COLO668 (cell line): ENCODE results near the gene SATB2.

Source experiments
- DNase-seq: peaks from one replicate; lab custom pipeline; 2025; ENCODE audit not compliant: unreplicated experiment; lab: John Stamatoyannopoulos, UW

Gene SATB2

DNA sequence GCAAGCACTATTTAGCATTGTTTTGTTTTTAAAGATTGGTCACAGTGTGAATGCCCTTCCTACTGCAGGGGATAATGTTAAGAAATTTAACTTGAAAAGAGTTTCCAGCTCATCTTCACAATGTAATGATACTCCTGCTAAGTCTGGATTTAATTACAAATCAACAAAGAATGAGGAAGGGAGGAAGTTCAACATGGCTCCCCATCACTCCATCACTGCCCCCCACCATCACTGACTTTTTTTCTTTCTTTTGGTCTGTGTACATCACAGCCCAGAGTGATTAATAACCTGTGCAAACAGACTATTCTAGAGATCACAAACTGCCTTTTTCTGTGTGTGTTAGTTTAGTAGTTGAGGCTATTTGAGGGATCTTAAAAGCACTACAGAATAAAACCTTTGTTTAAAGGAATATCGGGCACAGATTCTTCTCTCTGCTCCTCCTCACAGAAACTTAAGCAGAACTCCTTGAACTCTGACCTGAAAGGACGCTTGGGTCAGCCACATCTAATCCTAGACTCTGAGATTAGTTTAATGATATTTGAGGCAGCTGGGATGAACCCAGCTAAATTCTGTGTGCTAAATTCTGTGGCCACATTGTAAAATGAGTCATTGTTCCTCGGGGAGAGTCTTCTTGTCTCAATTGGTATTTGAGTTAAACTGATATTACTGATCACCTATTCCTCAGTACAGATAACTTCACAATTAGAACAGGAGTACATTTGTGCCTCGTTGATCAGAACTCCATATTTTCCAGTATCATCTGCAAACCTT, 47.8 kb downstream of the SATB2 start:
- no peak for DNase-seq

- no peak for DNase-seq
These were observed 50.3 kb downstream of the SATB2 start for GRCh38 chr2:199407421-199407820.

GRCh38 chr2:199405241-199405640, 52.5 kb downstream of the SATB2 start:
- DNase-seq, result no peak

DNA sequence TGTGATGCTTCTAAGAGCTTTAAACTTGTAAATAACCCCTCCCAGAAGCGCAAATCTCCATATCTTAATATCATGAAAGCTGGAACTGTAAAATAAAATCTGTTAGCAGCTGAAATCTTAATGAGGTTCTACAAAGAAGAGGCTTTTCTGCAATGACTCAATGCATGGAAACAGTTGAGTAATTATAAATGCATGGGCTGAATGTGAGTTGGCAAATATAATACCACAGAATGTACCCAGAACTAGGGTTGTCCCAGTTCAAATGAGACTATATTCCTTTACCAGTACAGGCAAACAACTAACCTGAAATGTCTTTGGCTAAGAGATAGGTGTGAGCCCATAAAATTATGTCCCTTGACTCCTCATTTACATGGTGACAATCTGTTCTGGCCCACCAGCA, 52.9 kb downstream of the SATB2 start:
- DNase-seq, result no peak

GRCh38 chr2:199395311-199395710, 62.4 kb downstream of the SATB2 start:
- no peak for DNase-seq

GRCh38 chr2:199392363-199392762, 65.4 kb downstream of the SATB2 start:
- no peak for DNase-seq

- DNase-seq, result no peak
These were observed 68.9 kb downstream of the SATB2 start for GRCh38 chr2:199388728-199389268.

DNA sequence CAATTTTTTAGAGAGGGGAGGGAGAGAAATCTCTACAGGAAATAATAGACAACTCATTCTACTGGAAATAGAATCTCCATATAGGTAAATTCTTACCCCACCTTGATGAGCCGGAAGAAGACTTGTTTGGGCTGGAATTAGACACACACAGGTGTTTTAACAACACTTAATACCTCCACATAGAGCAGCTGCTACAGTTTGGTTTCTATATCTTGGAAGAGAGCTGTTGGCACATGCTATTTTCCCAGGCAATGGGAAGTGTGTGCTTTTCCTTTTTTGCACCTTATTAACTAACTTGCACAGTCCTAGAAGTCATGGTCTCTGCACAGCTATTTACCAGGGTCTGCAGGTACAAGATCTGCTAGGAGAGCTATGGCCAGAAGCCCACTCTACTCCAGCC, 73.7 kb downstream of the SATB2 start:
- DNase-seq, result no peak

GRCh38 chr2:199383021-199383420, 74.7 kb downstream of the SATB2 start:
- DNase-seq, result no peak

- no peak for DNase-seq
These were observed 75.6 kb downstream of the SATB2 start for GRCh38 chr2:199382091-199382490.

DNA sequence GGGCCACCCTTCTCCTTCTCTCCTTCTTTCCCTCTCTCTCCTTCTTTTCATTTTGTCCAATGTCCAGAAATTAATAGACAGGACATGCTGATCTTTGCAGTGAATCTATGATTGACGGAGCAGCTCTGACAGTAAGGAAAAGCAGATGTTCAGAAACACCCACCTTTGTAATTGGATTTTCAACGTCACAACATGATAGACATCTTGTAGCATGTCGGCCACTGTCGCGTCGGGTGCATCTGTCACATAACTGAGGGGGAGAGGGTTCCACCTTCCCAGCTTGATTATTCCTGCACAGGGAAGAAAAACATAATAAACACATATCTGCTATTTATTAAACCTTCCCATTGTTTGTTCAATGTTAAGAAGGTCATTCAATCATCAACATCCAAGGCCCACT, 76.2 kb downstream of the SATB2 start:
- DNase-seq, result no peak

DNA sequence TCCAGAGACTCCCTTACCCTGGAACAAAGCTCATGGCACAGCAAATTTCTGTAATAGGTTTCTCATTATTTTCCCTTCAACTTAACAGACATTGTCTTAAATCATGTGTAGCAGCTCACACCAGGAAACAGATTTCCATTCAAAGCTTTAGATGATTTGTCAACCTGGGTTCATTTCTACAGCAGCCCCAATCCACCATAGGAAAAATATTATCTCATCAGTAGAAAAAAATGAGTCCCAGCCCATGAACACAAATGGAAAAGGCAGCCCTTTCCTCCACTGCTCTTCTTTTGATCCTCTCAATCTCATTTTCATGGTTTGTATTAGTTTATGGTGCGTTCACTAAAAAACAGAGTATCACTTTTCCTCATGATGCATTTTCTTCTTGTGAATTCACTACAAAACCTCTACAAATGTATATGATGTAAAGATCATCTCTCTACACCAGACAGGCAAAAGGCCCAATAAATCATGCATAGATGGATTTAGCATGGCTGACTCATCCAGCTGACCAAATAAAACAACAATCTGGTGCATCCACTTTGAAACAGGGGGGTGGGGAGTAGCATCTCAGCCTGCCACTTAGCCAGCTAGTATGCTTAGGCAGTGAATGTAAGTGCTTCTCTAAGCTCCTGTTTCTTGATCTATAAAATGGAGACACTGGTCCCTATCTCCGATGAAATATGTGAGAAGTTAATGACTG, 78.6 kb downstream of the SATB2 start:
- DNase-seq, result peak; percentile 43

GRCh38 chr2:199370150-199370780, 87.5 kb downstream of the SATB2 start:
- DNase-seq, result no peak

- peak; percentile 9 for DNase-seq
These were observed 91.3 kb downstream of the SATB2 start for GRCh38 chr2:199366406-199366805.

DNA sequence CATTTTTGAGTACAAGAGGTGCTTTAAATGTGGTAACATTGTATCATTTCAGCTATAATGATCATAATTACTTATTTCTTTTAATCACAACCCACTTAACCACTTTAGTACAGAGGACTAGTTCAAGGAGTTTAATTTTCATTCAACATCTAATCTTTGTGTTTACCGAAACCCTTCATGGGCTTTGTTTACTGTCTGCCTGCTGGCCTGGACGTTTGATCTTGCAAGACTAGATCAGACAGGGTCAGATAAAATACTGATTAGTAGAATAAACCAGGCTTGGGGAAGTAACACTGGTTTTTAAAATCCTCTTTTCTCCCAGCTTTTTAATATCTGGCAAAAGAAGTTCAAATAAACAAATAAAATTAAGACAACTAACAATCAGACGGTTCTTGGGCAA, 93.6 kb downstream of the SATB2 start:
- DNase-seq, result no peak

DNA sequence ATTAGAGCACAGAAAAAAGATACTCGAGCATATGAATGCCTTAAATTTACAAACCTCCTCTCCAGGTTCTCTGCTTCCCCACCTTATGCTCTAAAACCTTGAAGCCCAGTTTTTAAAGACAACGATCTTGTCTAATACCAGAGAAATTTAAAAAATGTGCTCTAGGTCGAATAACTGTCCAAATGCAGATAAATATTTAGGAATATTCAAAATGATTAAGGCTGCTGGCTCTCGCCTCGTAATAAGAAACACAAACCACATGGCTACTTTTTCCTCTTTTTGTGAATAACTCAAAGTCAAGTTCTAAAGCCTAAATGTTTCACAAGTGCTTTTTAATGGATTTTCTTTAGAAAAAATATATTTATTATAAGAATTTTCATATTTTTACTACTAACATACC, 101.3 kb downstream of the SATB2 start:
- no peak for DNase-seq

DNA sequence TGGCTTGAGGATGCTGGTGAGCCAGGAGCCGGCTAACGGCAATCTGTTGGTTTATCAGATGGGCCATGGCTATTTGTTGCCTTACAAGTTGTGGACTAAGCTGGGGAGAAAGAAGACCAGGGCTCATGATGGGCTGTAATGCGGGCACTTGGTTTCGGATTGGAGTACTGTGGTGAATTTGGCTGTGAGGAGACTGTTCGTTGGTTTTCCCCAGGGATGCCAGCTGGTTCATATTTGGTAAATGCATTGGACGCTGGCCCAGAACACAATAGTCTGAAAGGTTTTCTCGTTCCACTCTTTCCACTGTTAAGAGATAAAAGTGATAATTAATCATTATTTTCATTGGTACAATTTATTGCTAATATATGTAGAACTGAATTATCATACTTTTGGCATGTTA, 108.9 kb downstream of the SATB2 start:
- no peak for DNase-seq

- DNase-seq, result no peak
These were observed 113.7 kb downstream of the SATB2 start for GRCh38 chr2:199344012-199344411.

DNA sequence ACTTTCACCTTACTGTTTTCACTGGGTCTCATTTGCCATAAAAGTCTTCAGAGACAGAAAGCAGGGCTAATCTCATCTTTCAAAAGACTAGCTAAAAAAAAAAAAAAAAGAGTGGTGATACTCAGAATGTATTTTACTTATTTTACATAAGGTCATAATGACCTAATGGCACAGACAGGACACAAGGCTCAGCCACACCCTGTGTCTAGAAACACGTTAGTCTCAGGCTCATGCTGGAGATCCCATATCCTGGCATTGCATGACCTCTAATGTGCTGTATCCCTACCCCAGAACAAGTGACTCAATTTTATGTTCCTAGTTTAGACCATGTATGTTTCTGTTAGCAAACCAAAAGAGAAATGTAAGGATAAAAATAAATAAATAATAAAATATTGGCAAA, 115.4 kb downstream of the SATB2 start:
- DNase-seq, result no peak

GRCh38 chr2:199341123-199341522, 116.6 kb downstream of the SATB2 start:
- no peak for DNase-seq

DNA sequence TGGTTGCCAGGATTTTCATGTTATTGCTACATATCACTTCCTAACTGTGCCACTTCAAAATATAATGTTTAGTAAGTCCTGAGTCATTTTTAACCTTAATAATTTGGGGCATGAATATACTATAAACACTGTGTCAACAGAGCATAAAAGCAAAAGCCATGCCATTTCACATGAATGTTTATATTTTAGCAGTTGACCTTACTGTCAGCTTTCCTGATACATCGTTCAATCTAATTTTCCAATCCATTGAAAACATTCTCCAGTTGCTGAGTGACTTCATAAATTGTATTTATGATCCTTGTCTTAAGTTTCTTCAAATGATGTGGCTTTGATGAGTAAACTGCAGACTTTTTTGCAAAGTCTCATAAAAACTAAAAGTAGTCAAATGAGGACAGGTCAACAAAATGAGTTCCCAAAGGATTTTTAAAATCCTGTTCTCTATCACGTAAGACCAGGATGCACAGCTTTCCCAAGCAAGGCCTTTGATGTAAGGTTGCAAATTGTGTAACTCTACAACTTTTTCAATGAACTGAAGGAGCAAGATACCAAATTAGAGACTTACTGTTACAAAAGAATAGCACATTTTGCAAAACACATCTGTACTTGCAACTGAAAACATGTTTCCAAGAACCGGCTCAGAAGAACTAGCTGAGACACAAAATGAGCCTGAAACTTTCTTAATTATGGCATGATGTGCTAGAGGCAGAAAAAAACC, 117.7 kb downstream of the SATB2 start:
- DNase-seq, result no peak
